H9 (cell line): ENCODE results near the gene PRKD2. TPM values are rescaled to one million over a fixed set of nuclear protein-coding genes. Genes with fewer than 3 reads are reported as not detected.

ENCODE experiments used
- DNase-seq: peaks from one replicate; pipeline ENCODE4 v3.0.0-alpha.2; 2017
- H2AFZ ChIP-seq: one replicate; pipeline ENCODE4 v1.6.1; 2013; ENCODE audit warnings: mild to moderate bottlenecking, low read length, control low read depth, moderate library complexity
- H2AK5ac ChIP-seq: 2 replicates; pipeline ENCODE4 v1.6.1; 2013; ENCODE audit warnings: low read length, control low read depth, mixed read lengths; ENCODE audit not compliant: insufficient read length
- H2BK120ac ChIP-seq: one replicate; pipeline ENCODE4 v1.6.1; 2013; ENCODE audit warnings: low read depth, mild to moderate bottlenecking, low read length, control low read depth, inconsistent platforms; ENCODE audit not compliant: poor library complexity, severe bottlenecking
- H2BK12ac ChIP-seq: 2 replicates; pipeline ENCODE4 v1.6.1; 2013; ENCODE audit warnings: low read length, control low read depth, mixed read lengths, low read depth; ENCODE audit not compliant: insufficient read length
- H2BK15ac ChIP-seq: 2 replicates; pipeline ENCODE4 v1.6.1; 2013; ENCODE audit warnings: low read depth, low read length, control low read depth
- H2BK20ac ChIP-seq: one replicate; pipeline ENCODE4 v1.6.1; 2013; ENCODE audit warnings: low read depth, mild to moderate bottlenecking, low read length, control low read depth, inconsistent platforms; ENCODE audit not compliant: poor library complexity, severe bottlenecking
- H2BK5ac ChIP-seq: 2 replicates; pipeline ENCODE4 v1.6.1; 2013; ENCODE audit warnings: low read length, control low read depth, mixed read lengths; ENCODE audit not compliant: insufficient read length
- H3K14ac ChIP-seq: 2 replicates; pipeline ENCODE4 v1.6.1; 2013; ENCODE audit warnings: low read length, control low read depth; ENCODE audit not compliant: insufficient read depth
- H3K18ac ChIP-seq: 2 replicates; pipeline ENCODE4 v1.6.1; 2013; ENCODE audit warnings: low read depth, mild to moderate bottlenecking, mixed read lengths, low read length, control low read depth; ENCODE audit not compliant: insufficient read length
- H3K23ac ChIP-seq: 2 replicates; pipeline ENCODE4 v1.6.1; 2013; ENCODE audit warnings: low read length, control low read depth, mixed read lengths, low read depth; ENCODE audit not compliant: insufficient read length
- H3K23me2 ChIP-seq: 2 replicates; pipeline ENCODE4 v1.6.1; 2013; ENCODE audit warnings: low read depth, mild to moderate bottlenecking, mixed read lengths, low read length, control low read depth; ENCODE audit not compliant: insufficient read length, poor library complexity, severe bottlenecking
- H3K27ac ChIP-seq: 2 replicates; pipeline ENCODE4 v1.5.1; 2013; ENCODE audit warnings: low read length, control low read depth, mixed read lengths, low read depth; ENCODE audit not compliant: insufficient read length
- H3K27me3 ChIP-seq: 2 replicates; pipeline ENCODE4 v1.6.1; 2013; ENCODE audit warnings: low read length, control low read depth, inconsistent platforms; ENCODE audit not compliant: insufficient read depth
- H3K4ac ChIP-seq: 2 replicates; pipeline ENCODE4 v1.6.1; 2013; ENCODE audit warnings: low read depth, mild to moderate bottlenecking, control low read depth, inconsistent platforms, low read length, moderate library complexity
- H3K4me1 ChIP-seq: 2 replicates; pipeline ENCODE4 v1.6.1; 2013; ENCODE audit warnings: low read length, control low read depth, inconsistent platforms; ENCODE audit not compliant: insufficient read depth
- H3K4me2 ChIP-seq: 2 replicates; pipeline ENCODE4 v1.6.1; 2013; ENCODE audit warnings: low read length, control low read depth, mixed read lengths; ENCODE audit not compliant: insufficient read length, insufficient read depth
- H3K56ac ChIP-seq: 2 replicates; pipeline ENCODE4 v1.6.1; 2013; ENCODE audit warnings: low read depth, mild to moderate bottlenecking, mixed read lengths, low read length, control low read depth; ENCODE audit not compliant: insufficient read length
- H3K79me1 ChIP-seq: 2 replicates; pipeline ENCODE4 v1.6.1; 2013; ENCODE audit warnings: low read depth, mild to moderate bottlenecking, moderate library complexity, low read length, control low read depth, inconsistent platforms; ENCODE audit not compliant: insufficient read depth, poor library complexity, severe bottlenecking
- H3K79me2 ChIP-seq: 2 replicates; pipeline ENCODE4 v1.6.1; 2013; ENCODE audit warnings: low read length, control low read depth, inconsistent platforms; ENCODE audit not compliant: insufficient read depth
- H3K9ac ChIP-seq: 2 replicates; pipeline ENCODE4 v1.6.1; 2013; ENCODE audit warnings: low read length, control low read depth, mixed read lengths; ENCODE audit not compliant: insufficient read length; ENCODE audit errors: extremely low read depth
- H3K9me3 ChIP-seq: one replicate; pipeline ENCODE4 v1.6.1; 2013; ENCODE audit warnings: low read depth, low read length, inconsistent platforms; ENCODE audit not compliant: control insufficient read depth
- H3T11ph ChIP-seq: one replicate; pipeline ENCODE4 v1.6.1; 2013; ENCODE audit warnings: mild to moderate bottlenecking, low read length, control low read depth, inconsistent platforms
- H4K20me1 ChIP-seq: one replicate; pipeline ENCODE4 v1.6.1; 2013; ENCODE audit not compliant: control insufficient read depth, insufficient read length, insufficient read depth
- H4K5ac ChIP-seq: 2 replicates; pipeline ENCODE4 v1.6.1; 2013; ENCODE audit warnings: low read depth, mild to moderate bottlenecking, mixed read lengths, low read length, control low read depth; ENCODE audit not compliant: insufficient read length
- H4K8ac ChIP-seq: replicated peaks from 2 replicates; pipeline ENCODE4 v1.6.1; 2013; ENCODE audit warnings: low read length, control low read depth, mixed read lengths, low read depth; ENCODE audit not compliant: insufficient read length
- H4K91ac ChIP-seq: 2 replicates; pipeline ENCODE4 v1.6.1; 2013; ENCODE audit warnings: low read depth, mild to moderate bottlenecking, moderate library complexity, mixed read lengths, low read length, control low read depth; ENCODE audit not compliant: insufficient read length
- H3K27ac Mint-ChIP-seq, 3 experiments: 2 replicates in 2 of 3; 3 replicates in 1 of 3; pipeline ENCODE4 v1.8.0; 2020 to 2021; ENCODE audit warnings: mixed read lengths in 3 of 3, mild to moderate bottlenecking in 1 of 3, moderate library complexity in 1 of 3
- H3K27me3 Mint-ChIP-seq: 2 replicates; pipeline ENCODE4 v1.8.0; 2021; ENCODE audit warnings: low read depth, mild to moderate bottlenecking, moderate library complexity, mixed read lengths
- H3K36me3 Mint-ChIP-seq, 3 experiments: 2 replicates in 2 of 3; 3 replicates in 1 of 3; pipeline ENCODE4 v1.8.0; 2020 to 2021; ENCODE audit warnings: low read depth in 3 of 3, mixed read lengths in 3 of 3; ENCODE audit not compliant: insufficient read depth in 1 of 3
- H3K4me1 Mint-ChIP-seq, 2 experiments: 2 replicates each; pipeline ENCODE4 v1.8.0; 2020; ENCODE audit warnings: mixed read lengths in 2 of 2
- H3K4me3 Mint-ChIP-seq, 2 experiments: 2 replicates in 1 of 2; 3 replicates in 1 of 2; pipeline ENCODE4 v1.8.0; 2020 to 2021; ENCODE audit warnings: mild to moderate bottlenecking in 2 of 2, mixed read lengths in 2 of 2, moderate library complexity in 1 of 2
- H3K9me3 Mint-ChIP-seq, 2 experiments: 2 replicates in 1 of 2; 3 replicates in 1 of 2; pipeline ENCODE4 v1.8.0; 2020; ENCODE audit warnings: mild to moderate bottlenecking in 2 of 2, mixed read lengths in 2 of 2, moderate library complexity in 1 of 2
- WGBS: extraction: QIAGEN DNeasy Blood & Tissue Kit; methylation state at CpG from one replicate; pipeline ENCODE4 v1.1.7; 2013; ENCODE audit warnings: missing lambda C conversion rate, low lambda C conversion rate, mixed read lengths; ENCODE audit not compliant: insufficient read length; ENCODE audit errors: extremely low coverage; 5-methylcytosine and 5-hydroxymethylcytosine counted together
- total RNA-seq: library from RNA; stranded (reverse); gene quantifications from 2 replicates; pipeline ENCODE4 v1.2.1, GENCODE V29; 2021
- TF ChIP-seq, protein P1 (sequence below): fragments of 200-600 bp; sonication (generic); conservative IDR thresholded peaks from 3 replicates; pipeline ENCODE4 v1.8.0; 2021; ENCODE audit warnings: antibody characterized with exemption, mild to moderate bottlenecking

Gene PRKD2
- total RNA-seq, 1 experiment from 2014 or later: 60.7 TPM

DNA sequence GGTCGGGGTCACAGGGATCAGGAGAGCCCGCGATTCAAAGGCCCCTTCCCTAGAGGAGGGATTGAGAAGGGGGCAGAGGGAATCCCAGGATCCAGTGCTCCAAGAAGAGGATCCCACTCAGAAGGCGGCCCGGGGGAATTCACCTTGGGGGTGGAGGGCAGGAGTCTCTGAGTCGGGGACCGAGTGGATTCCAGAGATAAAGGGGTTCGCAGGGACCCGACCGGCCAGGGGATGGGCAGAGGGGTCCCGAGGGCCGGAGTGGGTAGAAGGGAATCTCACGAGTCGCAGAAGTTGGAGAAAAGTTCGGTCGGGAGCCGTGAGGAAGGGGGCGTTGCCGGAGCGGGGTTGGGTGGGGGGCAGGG, 261 bp downstream of the PRKD2 start:
- Histone ChIP-seq H3K4me1 (no peaks in the 10 kb centered on the region; the same call in 1 of the 2 replicates), H2BK20ac (no peak overlapping the region), H3T11ph (no peak overlapping the region), H2BK12ac (no peak overlapping the region), H3K56ac (no peak overlapping the region), H3K23me2 (peaks cover 15% of the 10 kb centered on the region), H4K20me1 (no peaks in the 10 kb centered on the region), H3K9ac (peak overlapping the region; percentile 55), H2BK15ac (no peak overlapping the region), H3K27ac (no peak overlapping the region), H3K14ac (peak overlapping the region; percentile 69; the same call in 1 of the 2 replicates), H4K91ac (no peak overlapping the region), H3K4me2 (peak overlapping the region; percentile 75), H3K4ac (no peak overlapping the region), H4K8ac (no peak overlapping the region), H2BK120ac (no peak overlapping the region), H3K9me3 (no peaks in the 10 kb centered on the region), H3K18ac (no peak overlapping the region), H2BK5ac (no peak overlapping the region), H3K27me3 (no peaks in the 10 kb centered on the region), H3K79me1 (peaks cover 3% of the 10 kb centered on the region), H3K23ac (no peak overlapping the region), H2AFZ (no peak overlapping the region), H4K5ac (no peak overlapping the region), H2AK5ac (no peak overlapping the region), H3K79me2 (no peaks in the 10 kb centered on the region; the same call in 1 of the 2 replicates)
- H3K9me3 Mint-ChIP-seq: no peaks in the 10 kb centered on the region
- no CpG with 5 or more reads among the region's 20 CpGs for WGBS
- peaks cover 10 to 22% (median 22%) of the 10 kb centered on the region in 3 experiments for H3K36me3 Mint-ChIP-seq
- H3K27me3 Mint-ChIP-seq: no peaks in the 10 kb centered on the region
- H3K27ac Mint-ChIP-seq: peak overlapping the region; percentile 44 to 95 (median 78); a peak in 3 of 7 replicates
- no peak for DNase-seq
- H3K4me1 Mint-ChIP-seq: peaks cover 19 to 23% of the 10 kb centered on the region in 2 experiments
- peak overlapping the region; percentile 91 to 97 for H3K4me3 Mint-ChIP-seq
- TF ChIP-seq, protein P1, sequence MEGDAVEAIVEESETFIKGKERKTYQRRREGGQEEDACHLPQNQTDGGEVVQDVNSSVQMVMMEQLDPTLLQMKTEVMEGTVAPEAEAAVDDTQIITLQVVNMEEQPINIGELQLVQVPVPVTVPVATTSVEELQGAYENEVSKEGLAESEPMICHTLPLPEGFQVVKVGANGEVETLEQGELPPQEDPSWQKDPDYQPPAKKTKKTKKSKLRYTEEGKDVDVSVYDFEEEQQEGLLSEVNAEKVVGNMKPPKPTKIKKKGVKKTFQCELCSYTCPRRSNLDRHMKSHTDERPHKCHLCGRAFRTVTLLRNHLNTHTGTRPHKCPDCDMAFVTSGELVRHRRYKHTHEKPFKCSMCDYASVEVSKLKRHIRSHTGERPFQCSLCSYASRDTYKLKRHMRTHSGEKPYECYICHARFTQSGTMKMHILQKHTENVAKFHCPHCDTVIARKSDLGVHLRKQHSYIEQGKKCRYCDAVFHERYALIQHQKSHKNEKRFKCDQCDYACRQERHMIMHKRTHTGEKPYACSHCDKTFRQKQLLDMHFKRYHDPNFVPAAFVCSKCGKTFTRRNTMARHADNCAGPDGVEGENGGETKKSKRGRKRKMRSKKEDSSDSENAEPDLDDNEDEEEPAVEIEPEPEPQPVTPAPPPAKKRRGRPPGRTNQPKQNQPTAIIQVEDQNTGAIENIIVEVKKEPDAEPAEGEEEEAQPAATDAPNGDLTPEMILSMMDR: no peak
